Stimulated activated effector memory CD8-positive, alpha-beta T cell treated with anti-CD3 and anti-CD28 coated beads, Interleukin-12 subunit alpha, Interleukin-12 subunit beta, amount 100 ng/mL, for 72 hours (primary cell): ENCODE results near the gene ZNF574.

Source experiments
- ATAC-seq: fragments of 150-1000 bp; cut with Tn5 transposase; 2 replicates; pipeline ENCODE4 v1.10.0; 2021
- DNase-seq, 2 donors: peaks; one replicate each; pipeline ENCODE4 v3.0.0; 2021 to 2022; ENCODE audit warnings: low spot score in 2 of 2
- H3K27ac Mint-ChIP-seq: one replicate; pipeline ENCODE4 v1.8.0; 2022; ENCODE audit warnings: mild to moderate bottlenecking, mixed read lengths
- H3K36me3 Mint-ChIP-seq: one replicate; pipeline ENCODE4 v1.8.0; 2022; ENCODE audit warnings: mild to moderate bottlenecking, mixed read lengths
- H3K4me1 Mint-ChIP-seq: one replicate; pipeline ENCODE4 v1.8.0; 2022; ENCODE audit warnings: mixed read lengths
- H3K4me3 Mint-ChIP-seq: one replicate; pipeline ENCODE4 v1.8.0; 2022; ENCODE audit warnings: mild to moderate bottlenecking, mixed read lengths
- H3K9me3 Mint-ChIP-seq: one replicate; pipeline ENCODE4 v1.8.0; 2022; ENCODE audit warnings: mixed read lengths

The ZNF574 gene

DNA sequence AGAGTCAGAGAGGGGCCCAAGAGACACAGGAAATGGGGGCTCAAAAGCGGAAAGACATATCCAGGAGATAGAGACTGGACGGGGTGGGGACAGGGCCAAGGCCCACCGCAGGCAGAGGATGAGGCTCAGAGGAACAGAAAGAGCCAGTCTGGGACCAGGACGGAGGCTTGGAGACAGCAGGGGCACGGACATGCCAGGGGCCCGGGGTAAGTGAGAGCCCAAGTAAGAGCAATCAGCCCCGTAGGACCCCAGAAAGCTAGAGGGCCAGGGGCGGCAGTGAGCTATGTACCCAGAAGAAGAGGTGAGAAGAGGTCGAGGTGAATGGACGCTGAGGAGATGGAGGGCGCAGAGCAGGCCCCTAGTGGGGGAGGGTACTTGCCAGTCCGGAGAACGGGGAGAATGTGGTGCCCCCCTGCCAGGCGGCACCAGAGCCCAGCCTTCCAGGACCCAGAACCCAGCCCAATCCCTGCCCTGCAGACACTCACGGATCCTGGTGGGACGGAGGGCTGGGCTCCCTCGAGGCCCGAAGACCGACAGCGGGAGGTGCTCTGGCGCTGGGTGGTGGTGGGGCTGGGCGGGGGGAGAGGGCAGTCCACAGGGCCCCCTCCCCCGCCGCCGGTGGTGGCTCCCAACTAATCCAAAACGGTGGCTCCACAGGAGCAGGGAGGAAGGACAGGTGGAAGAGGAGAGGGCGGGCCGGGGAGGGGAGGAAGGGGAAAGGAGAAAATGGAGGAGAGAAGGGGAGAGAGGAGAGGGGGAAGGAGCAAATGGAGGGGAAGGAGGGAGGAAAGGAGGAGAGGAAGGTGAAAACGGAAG is 7.0 kb upstream of the ZNF574 start:
- ATAC-seq (peak; percentile 15), DNase-seq (no peak)
- Mint-ChIP-seq H3K4me1 (no peaks in the 10 kb centered on the region), H3K9me3 (no peaks in the 10 kb centered on the region), H3K4me3 (no peak overlapping the region), H3K27ac (no peak overlapping the region), H3K36me3 (no peaks in the 10 kb centered on the region)

- H3K4me3 Mint-ChIP-seq, result no peak within 1 kb of the TSS
- H3K27ac Mint-ChIP-seq, result no peak within 1 kb of the TSS
- no peak for ATAC-seq
Measured at GRCh38 chr19:42069619-42070351, 6.2 kb upstream of the ZNF574 start, which contains the start of gene GRIK5. Gene GRIK5 (minus strand): TSS chr19:42070206. CDS start chr19:42065770, 4,436 bp downstream.

DNA sequence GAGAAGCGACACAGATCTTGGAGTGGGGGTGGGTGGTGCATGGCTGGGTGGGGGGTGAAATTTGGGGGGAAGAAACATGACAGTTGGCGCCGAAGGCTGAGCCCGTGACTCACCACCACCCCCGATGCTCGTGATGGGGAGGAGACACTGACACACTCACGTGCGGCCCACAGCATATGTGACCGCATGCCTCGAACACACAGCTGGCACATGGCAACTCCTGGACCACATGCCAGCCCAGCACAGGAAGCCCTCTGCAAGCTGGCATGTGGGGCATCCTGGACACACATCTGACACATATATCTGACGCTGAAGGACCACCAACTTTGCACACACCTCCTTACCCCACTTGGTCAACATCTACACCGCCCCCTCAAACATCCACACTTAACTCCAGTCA is 4.7 kb upstream of the ZNF574 start:
- ATAC-seq, result no peak
- H3K4me3 Mint-ChIP-seq, result no peak overlapping the region

More at GRCh38 chr19:42069619-42070351, 6.2 kb upstream of the ZNF574 start, which contains the start of gene GRIK5:
- Mint-ChIP-seq H3K4me1 (no peaks in the 10 kb centered on the region), H3K9me3 (no peaks in the 10 kb centered on the region), H3K36me3 (no peaks in the 10 kb centered on the region)
- no peak for DNase-seq

DNA sequence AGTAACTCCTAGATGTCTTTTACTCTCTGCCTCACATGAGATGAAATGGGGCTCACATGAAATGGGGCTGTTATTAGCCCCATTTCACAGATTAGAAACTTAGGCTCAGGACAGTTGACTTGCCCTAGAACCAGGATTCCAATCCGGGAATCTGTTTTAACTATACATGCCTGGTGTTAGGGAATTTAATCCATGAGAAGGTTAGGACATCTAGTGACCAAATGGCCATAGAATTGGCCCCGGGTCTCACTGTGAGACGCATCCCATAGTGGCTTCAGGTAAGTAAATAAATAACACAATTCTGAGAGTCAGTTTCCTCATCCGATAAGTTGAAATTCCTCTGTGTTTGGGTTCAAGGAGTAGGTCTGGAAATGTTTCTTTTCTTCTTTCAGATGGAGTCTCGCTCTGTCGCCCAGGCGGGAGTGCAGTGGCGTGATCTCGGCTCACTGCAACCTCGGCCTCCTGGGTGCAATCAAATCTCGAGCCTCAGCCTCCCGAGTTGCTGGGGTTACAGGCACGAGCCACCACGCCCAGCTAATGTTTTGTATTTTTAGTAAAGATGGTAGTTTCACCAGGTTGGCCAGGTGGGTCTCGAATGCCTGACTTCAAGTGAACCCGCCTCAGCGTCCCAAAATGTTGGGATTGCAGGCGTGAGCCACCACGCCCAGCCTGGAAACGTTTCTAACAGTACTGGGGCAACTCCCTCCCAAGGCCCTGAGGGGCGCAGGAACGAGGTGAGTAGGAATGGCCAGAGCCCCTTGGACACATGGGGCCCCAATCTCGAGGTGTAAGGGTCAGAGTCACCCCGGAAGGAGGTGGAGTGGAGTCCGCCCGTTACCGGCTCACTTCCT is 1.2 kb upstream of the ZNF574 start:
- DNase-seq (peak; percentile 14 to 69), ATAC-seq (no peak)
- Mint-ChIP-seq H3K9me3 (no peaks in the 10 kb centered on the region), H3K36me3 (peaks cover 43% of the 10 kb centered on the region), H3K27ac (peak overlapping the region; percentile 100), H3K4me3 (peak overlapping the region; percentile 100), H3K4me1 (peaks cover 45% of the 10 kb centered on the region)

More for the DNA sequence above, 4.7 kb upstream of the ZNF574 start:
- DNase-seq, result no peak
- peaks cover 12% of the 10 kb centered on the region for H3K36me3 Mint-ChIP-seq
- H3K9me3 Mint-ChIP-seq, result no peaks in the 10 kb centered on the region
- H3K27ac Mint-ChIP-seq, result no peak overlapping the region
- peaks cover 14% of the 10 kb centered on the region for H3K4me1 Mint-ChIP-seq

DNA sequence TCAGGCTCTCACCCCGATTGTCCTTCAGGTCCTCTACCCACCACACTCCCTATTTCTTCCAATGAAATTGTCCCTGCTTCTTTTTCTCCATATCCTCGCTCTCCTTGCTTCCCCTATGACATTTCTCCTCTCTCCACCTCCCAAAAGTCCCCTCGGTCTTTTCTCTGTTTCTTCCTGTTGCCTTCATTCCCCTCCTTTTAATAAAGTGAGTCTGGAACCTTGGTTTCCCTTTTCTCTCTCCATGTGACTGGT is 676 bp upstream of the ZNF574 start:
- Mint-ChIP-seq H3K4me1 (peaks cover 45% of the 10 kb centered on the region), H3K36me3 (peaks cover 49% of the 10 kb centered on the region), H3K4me3 (peak overlapping the region; percentile 100), H3K27ac (peak overlapping the region; percentile 100), H3K9me3 (no peaks in the 10 kb centered on the region)
- peak; percentile 0 for ATAC-seq
- no peak for DNase-seq

DNA sequence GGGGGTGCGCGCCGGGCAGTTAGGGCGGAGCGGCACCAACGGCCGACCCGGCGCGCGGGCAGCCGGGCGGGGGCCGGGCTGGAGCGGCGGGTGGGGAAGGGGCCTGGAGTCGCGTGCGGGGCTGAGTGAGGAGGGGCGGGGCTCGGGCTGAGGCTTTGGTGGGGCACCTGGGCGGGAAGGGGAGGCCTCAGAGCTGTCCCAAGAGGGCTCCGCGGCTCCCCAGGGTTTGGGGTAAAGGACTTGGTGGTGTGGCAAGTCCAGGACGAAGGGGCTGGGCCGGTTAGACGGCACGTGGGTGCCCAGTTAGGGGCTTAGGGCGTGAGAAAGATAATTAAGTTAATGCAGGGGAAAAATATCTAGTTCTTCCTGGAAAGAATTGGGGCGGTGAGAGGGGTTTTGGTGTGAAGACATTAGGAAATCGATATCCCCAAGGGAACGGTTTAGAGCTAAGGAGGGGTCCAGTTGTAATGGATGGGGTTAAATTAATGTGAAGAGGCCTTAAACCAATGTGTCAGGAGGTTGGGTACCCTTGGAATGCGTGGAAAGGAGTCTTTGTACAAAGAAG is 496 bp downstream of the ZNF574 start:
- no peak for DNase-seq
- H3K4me3 Mint-ChIP-seq, result peak overlapping the region; percentile 100
- no peaks in the 10 kb centered on the region for H3K9me3 Mint-ChIP-seq
- H3K36me3 Mint-ChIP-seq, result peaks cover 59% of the 10 kb centered on the region
- ATAC-seq, result no peak
- H3K4me1 Mint-ChIP-seq, result peaks cover 49% of the 10 kb centered on the region
- peak overlapping the region; percentile 100 for H3K27ac Mint-ChIP-seq

DNA sequence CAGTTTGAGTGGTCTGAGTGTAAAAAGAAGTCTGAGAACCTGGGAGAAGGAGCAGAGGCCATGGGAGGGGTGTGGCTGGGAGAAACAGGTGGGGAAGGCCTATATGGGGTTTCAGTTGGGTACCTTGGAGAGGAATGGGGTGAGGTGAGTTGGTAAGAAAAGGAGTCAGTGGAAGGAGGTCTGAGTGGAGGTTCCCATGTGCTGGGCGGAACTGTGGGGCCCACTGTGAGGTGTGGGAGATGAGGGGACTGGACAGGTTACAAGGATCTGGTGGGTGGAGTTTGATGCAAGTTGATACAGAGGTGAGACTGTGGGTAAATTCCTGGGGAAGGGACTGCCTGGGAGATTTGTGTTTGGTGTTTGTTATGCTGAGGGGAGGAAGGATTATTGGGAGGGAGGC is 2.1 kb downstream of the ZNF574 start:
- H3K4me1 Mint-ChIP-seq, result peaks cover 54% of the 10 kb centered on the region
- peak overlapping the region; percentile 100 for H3K27ac Mint-ChIP-seq
- DNase-seq, result no peak
- peaks cover 71% of the 10 kb centered on the region for H3K36me3 Mint-ChIP-seq
- H3K9me3 Mint-ChIP-seq, result no peaks in the 10 kb centered on the region
- ATAC-seq, result no peak
- H3K4me3 Mint-ChIP-seq, result peak overlapping the region; percentile 100

- H3K27ac Mint-ChIP-seq, result peak overlapping the region; percentile 100
- no peaks in the 10 kb centered on the region for H3K9me3 Mint-ChIP-seq
- peaks cover 54% of the 10 kb centered on the region for H3K4me1 Mint-ChIP-seq
- H3K36me3 Mint-ChIP-seq, result peaks cover 75% of the 10 kb centered on the region
- ATAC-seq (no peak), DNase-seq (no peak)
- peak overlapping the region; percentile 100 for H3K4me3 Mint-ChIP-seq
Measured at GRCh38 chr19:42078538-42079275, 2.7 kb downstream of the ZNF574 start.

- Mint-ChIP-seq H3K4me1 (peaks cover 54% of the 10 kb centered on the region), H3K36me3 (peaks cover 80% of the 10 kb centered on the region), H3K9me3 (no peaks in the 10 kb centered on the region), H3K4me3 (no peak overlapping the region), H3K27ac (peak overlapping the region; percentile 72)
- DNase-seq, result no peak
- no peak for ATAC-seq
Measured at GRCh38 chr19:42079276-42079669, 3.3 kb downstream of the ZNF574 start.

- H3K36me3 Mint-ChIP-seq, result peaks cover 84% of the 10 kb centered on the region
Measured at GRCh38 chr19:42079886-42080763, 4.2 kb downstream of the ZNF574 start.

DNA sequence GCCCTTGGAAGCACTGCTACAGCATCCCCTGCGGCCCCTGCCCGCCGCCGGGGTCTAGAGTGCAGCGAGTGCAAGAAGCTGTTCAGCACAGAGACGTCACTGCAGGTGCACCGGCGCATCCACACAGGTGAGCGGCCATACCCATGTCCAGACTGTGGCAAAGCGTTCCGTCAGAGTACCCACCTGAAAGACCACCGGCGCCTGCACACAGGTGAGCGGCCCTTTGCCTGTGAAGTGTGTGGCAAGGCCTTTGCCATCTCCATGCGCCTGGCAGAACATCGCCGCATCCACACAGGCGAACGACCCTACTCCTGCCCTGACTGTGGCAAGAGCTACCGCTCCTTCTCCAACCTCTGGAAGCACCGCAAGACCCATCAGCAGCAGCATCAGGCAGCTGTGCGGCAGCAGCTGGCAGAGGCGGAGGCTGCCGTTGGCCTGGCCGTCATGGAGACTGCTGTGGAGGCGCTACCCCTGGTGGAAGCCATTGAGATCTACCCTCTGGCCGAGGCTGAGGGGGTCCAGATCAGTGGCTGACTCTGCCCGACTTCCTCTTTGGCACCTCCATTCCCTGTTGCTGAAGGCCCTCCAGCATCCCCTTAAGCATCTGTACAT is 4.9 kb downstream of the ZNF574 start:
- DNase-seq, result no peak
- Mint-ChIP-seq H3K9me3 (no peaks in the 10 kb centered on the region), H3K4me3 (no peak overlapping the region), H3K27ac (peak overlapping the region; percentile 68), H3K36me3 (peaks cover 84% of the 10 kb centered on the region), H3K4me1 (peaks cover 45% of the 10 kb centered on the region)
- no peak for ATAC-seq

More at GRCh38 chr19:42079886-42080763, 4.2 kb downstream of the ZNF574 start:
- Mint-ChIP-seq H3K27ac (peak overlapping the region; percentile 72), H3K9me3 (no peaks in the 10 kb centered on the region), H3K4me1 (peaks cover 52% of the 10 kb centered on the region), H3K4me3 (no peak overlapping the region)
- ATAC-seq, result no peak
- DNase-seq, result no peak

DNA sequence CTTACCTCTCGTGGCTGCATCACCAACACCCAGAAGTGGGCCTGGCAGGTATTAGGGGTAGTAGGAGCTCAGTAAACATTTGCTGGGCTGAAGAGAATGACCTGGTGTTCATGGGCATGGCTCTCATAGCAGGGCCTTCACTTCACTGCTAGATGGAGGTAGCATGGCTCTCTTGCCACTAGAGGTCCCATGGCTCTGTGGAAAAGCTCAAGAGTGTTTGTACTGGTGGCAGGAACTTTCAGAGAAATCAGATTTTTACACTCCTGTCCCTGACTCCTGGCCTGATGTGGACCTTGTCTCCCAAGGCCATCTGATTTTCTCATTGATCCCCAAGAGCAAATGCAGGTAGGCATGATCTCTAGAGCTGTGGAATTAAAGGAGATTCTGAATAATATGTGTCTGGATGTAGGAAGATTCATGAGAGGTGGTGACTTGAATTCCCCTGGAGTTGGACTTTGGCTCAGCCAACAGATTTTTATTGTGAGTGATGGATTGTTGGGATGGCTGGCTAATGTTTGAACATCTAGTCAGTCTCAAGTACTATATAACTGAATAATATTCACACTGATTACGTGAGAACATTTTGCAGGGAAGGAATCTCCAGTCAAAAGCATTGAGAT is 5.7 kb downstream of the ZNF574 start:
- Mint-ChIP-seq H3K4me1 (peaks cover 36% of the 10 kb centered on the region), H3K4me3 (no peak overlapping the region), H3K36me3 (peaks cover 80% of the 10 kb centered on the region), H3K9me3 (no peaks in the 10 kb centered on the region), H3K27ac (peak overlapping the region; percentile 68)
- DNase-seq (no peak), ATAC-seq (no peak)

GRCh38 chr19:42083537-42083936 is 7.6 kb downstream of the ZNF574 start:
- no peak for ATAC-seq
- Mint-ChIP-seq H3K9me3 (no peaks in the 10 kb centered on the region), H3K36me3 (peaks cover 76% of the 10 kb centered on the region), H3K4me1 (peaks cover 27% of the 10 kb centered on the region), H3K27ac (no peak overlapping the region), H3K4me3 (no peak overlapping the region)
- no peak for DNase-seq
